Spleen (tissue), 11 donors: ENCODE data around the gene SETX. TPM values are rescaled to one million over a fixed set of nuclear protein-coding genes. Genes with fewer than 3 reads are reported as not detected.

Experiments used
- DNase-seq: peaks from one replicate; pipeline ENCODE4 v3.0.0-alpha.2; 2020
- H3K27ac ChIP-seq, 8 donors: fragments of 200-600 bp; sonication (generic) in 7 of 8; 1 replicate in 4 of 8; 2 replicates in 4 of 8; pipeline versions ENCODE4 v1.5.0 to v1.8.0; 2016 to 2021; ENCODE audit warnings: inconsistent platforms in 4 of 8, mild to moderate bottlenecking in 4 of 8, moderate library complexity in 1 of 8
- H3K27me3 ChIP-seq, 7 donors: fragments of 200-600 bp; sonication (generic) in 6 of 7; replicated peaks in 1 of 7; 1 replicate in 4 of 7; 2 replicates in 3 of 7; pipeline versions ENCODE4 v1.5.0 to v1.8.0; 2016 to 2021; ENCODE audit warnings: inconsistent platforms in 3 of 7, mild to moderate bottlenecking in 1 of 7
- H3K36me3 ChIP-seq, 6 donors: fragments of 200-600 bp; sonication (generic) in 5 of 6; 1 replicate in 4 of 6; 2 replicates in 2 of 6; pipeline versions ENCODE4 v1.5.0 to v1.8.0; 2016 to 2021; ENCODE audit warnings: inconsistent platforms in 2 of 6
- H3K4me1 ChIP-seq, 6 donors: fragments of 200-600 bp; sonication (generic) in 5 of 6; 1 replicate in 3 of 6; 2 replicates in 3 of 6; pipeline versions ENCODE4 v1.5.0 to v1.8.0; 2016 to 2021; ENCODE audit warnings: inconsistent platforms in 3 of 6
- H3K4me3 ChIP-seq, 8 donors: fragments of 200-600 bp; sonication (generic) in 7 of 8; 1 replicate in 4 of 8; 2 replicates in 4 of 8; pipeline versions ENCODE4 v1.5.0 to v1.8.0; 2016 to 2021; ENCODE audit warnings: inconsistent platforms in 4 of 8, mild to moderate bottlenecking in 4 of 8, moderate library complexity in 2 of 8
- H3K9me3 ChIP-seq, 8 donors: fragments of 200-600 bp; sonication (generic) in 7 of 8; 1 replicate in 4 of 8; 2 replicates in 4 of 8; pipeline versions ENCODE4 v1.5.0 to v1.8.0; 2016 to 2021; ENCODE audit warnings: inconsistent platforms in 4 of 8
- CTCF ChIP-seq, 11 experiments: fragments of 200-600 bp in 7 of 11; fragments of 450-650 bp in 4 of 11; sonication (generic) in 4 of 11; IDR thresholded peaks in 8 of 11; conservative IDR thresholded peaks in 3 of 11; 1 replicate in 7 of 11; 2 replicates in 4 of 11; pipeline versions ENCODE4 v1.4.0 to v1.8.0; 2016 to 2021; ENCODE audit warnings: antibody characterized with exemption in 11 of 11, inconsistent platforms in 4 of 11, mild to moderate bottlenecking in 1 of 11
- POLR2A ChIP-seq, 3 donors: fragments of 450-650 bp; IDR thresholded peaks; one replicate each; pipeline ENCODE4 v1.5.1; 2017; ENCODE audit warnings: antibody characterized with exemption in 3 of 3, mild to moderate bottlenecking in 1 of 3
- POLR2AphosphoS5 ChIP-seq, 3 donors: sonication (generic); formaldehyde crosslinking; IDR thresholded peaks; one replicate each; pipeline ENCODE4 v1.5.1; 2017; ENCODE audit warnings: antibody characterized with exemption in 3 of 3
- WGBS, 5 donors: extraction: QIAGEN DNeasy Blood & Tissue Kit in 3 of 5; methylation state at CpG; one replicate each; pipeline versions ENCODE4 v1.1.5 to v1.1.7; 2013 to 2018; 5-methylcytosine and 5-hydroxymethylcytosine counted together
- intact Hi-C: fragments of 100-400 bp; cut with DNase I; formaldehyde crosslinking; loops from one replicate; pipeline ENCODE4 v1.15.0; 2023; ENCODE audit warnings: low total_unique reads
- polyA plus RNA-seq, 3 donors: library from polyadenylated mRNA; stranded (reverse); fragments of 200-250 nt; gene quantifications; one replicate each; pipeline ENCODE4 v1.2.1, GENCODE V29; 2013
- total RNA-seq, 7 donors: library from RNA; depleted of rRNA in 3 of 7; stranded (reverse); fragments of >200 nt in 3 of 7; fragmentation: NEBNext Ultra II Directional in 4 of 7; extraction: Animal tissue kit (Norgen Biotek cat#: 25700) in 4 of 7; gene quantifications; one replicate each; pipeline versions ENCODE4 v1.1.0 to v1.2.1, GENCODE V29; 2016 to 2021
- donor health status: healthy with polysubstance abuse.
- donor health status: DM: no; HTN: no; CAD: no; lungs with moderate emphysema.
- donor health status: DM: no; HTN: no; CAD: no.
- donor health status: Bipolar disorder and iron deficiency.
- donor health status: healthy.
- donor health status: DM: no; HTN: no; CAD: no.
- donor health status: DM: yes; HTN: yes; CAD: no.

Gene SETX
- total and polyA plus RNA-seq, 10 donors, result 27.0 to 154 (median 104) TPM

- DNase-seq, result no peak
- peaks cover under 1 to 51% (median 17%) of the 10 kb centered on the region in 6 donors for H3K4me1 ChIP-seq
- whole genome bisulfite sequencing, 5 donors, result 72 to 79% (median 73%) methylated on average over 13 of the region's 13 CpGs
These were observed 13.0 kb upstream of the SETX start for GRCh38 chr9:132367613-132368313.

GRCh38 chr9:132366481-132366880 lies 11.7 kb upstream of the SETX start:
- TF ChIP-seq POLR2AphosphoS5 (IDR thresholded peaks at IDR 0.05) (no peak), POLR2A (IDR thresholded peaks at IDR 0.05) (no peak), CTCF (IDR thresholded peaks at IDR 0.05 in 8 of 11, conservative IDR thresholded peaks at IDR 0.05 in 3 of 11) (no peak)
- no peaks in the 10 kb centered on the region for H3K9me3 ChIP-seq
- no peaks in the 10 kb centered on the region for H3K27me3 ChIP-seq
- 71 to 87% (median 84%) methylated on average over 4 of the region's 4 CpGs for WGBS, 5 donors
- no peaks in the 10 kb centered on the region for H3K36me3 ChIP-seq
- no peak overlapping the region for H3K4me3 ChIP-seq
- no peak for DNase-seq
- peak overlapping the region in 3 of 8 donors; percentile 28 to 71 (median 49) for H3K27ac ChIP-seq
- intact Hi-C loops, result no loop called here
- H3K4me1 ChIP-seq, result peaks cover 0 to 39% (median 6%) of the 10 kb centered on the region in 6 donors

More at GRCh38 chr9:132367613-132368313, 13.0 kb upstream of the SETX start:
- H3K9me3 ChIP-seq, result no peaks in the 10 kb centered on the region
- H3K27ac ChIP-seq, result peak overlapping the region in 4 of 8 donors; percentile 8 to 71 (median 46)
- no peaks in the 10 kb centered on the region for H3K36me3 ChIP-seq
- no peak overlapping the region for H3K4me3 ChIP-seq
- TF ChIP-seq POLR2AphosphoS5 (IDR thresholded peaks at IDR 0.05) (peak in 1 of 3 donors; percentile 9), POLR2A (IDR thresholded peaks at IDR 0.05) (no peak), CTCF (IDR thresholded peaks at IDR 0.05 in 8 of 11, conservative IDR thresholded peaks at IDR 0.05 in 3 of 11) (no peak)
- intact Hi-C loops, result no loop called here
- no peaks in the 10 kb centered on the region for H3K27me3 ChIP-seq

- WGBS, 5 donors, result 56 to 67% (median 62%) methylated on average over 3 of the region's 3 CpGs
- no peak for DNase-seq
- peaks cover 0 to 39% (median 7%) of the 10 kb centered on the region in 6 donors for H3K4me1 ChIP-seq
- no peak overlapping the region for H3K4me3 ChIP-seq
- no peaks in the 10 kb centered on the region for H3K9me3 ChIP-seq
- no peaks in the 10 kb centered on the region for H3K36me3 ChIP-seq
- H3K27me3 ChIP-seq, result no peaks in the 10 kb centered on the region
- intact Hi-C loops, result no loop called here
- peak overlapping the region in 3 of 8 donors; percentile 28 to 71 (median 49) for H3K27ac ChIP-seq
- TF ChIP-seq POLR2AphosphoS5 (IDR thresholded peaks at IDR 0.05), result no peak
- TF ChIP-seq CTCF (IDR thresholded peaks at IDR 0.05 in 8 of 11, conservative IDR thresholded peaks at IDR 0.05 in 3 of 11), result no peak
- no peak for TF ChIP-seq POLR2A (IDR thresholded peaks at IDR 0.05)
These were observed 11.2 kb upstream of the SETX start for GRCh38 chr9:132365986-132366385.

- no peak for TF ChIP-seq POLR2A (IDR thresholded peaks at IDR 0.05)
- no peaks in the 10 kb centered on the region for H3K27me3 ChIP-seq
- peaks cover 0 to 35% (median 6%) of the 10 kb centered on the region in 6 donors for H3K4me1 ChIP-seq
- no peak for DNase-seq
- H3K27ac ChIP-seq, result no peak overlapping the region
- no peaks in the 10 kb centered on the region for H3K36me3 ChIP-seq
- H3K4me3 ChIP-seq, result no peak overlapping the region
- no peaks in the 10 kb centered on the region for H3K9me3 ChIP-seq
- intact Hi-C loops, result no loop called here
- WGBS, 5 donors, result 91 to 98% (median 95%) methylated on average over 9 of the region's 9 CpGs
These were observed 9.3 kb upstream of the SETX start for GRCh38 chr9:132364068-132364467.
